Urothelium cell line (cell line): Measurements from ENCODE around the gene ABCC1.

Experiments used
- DNase-seq: peaks from one replicate; pipeline ENCODE4 v3.0.0; 2011; ENCODE audit warnings: low spot score, mixed read lengths
- FAIRE-seq: peaks from 2 replicates; lab custom pipeline; 2011; peaks lifted over from hg19 to GRCh38; lab: Jason Lieb, UNC

Gene ABCC1

GRCh38 chr16:16038950-16039349, 89.5 kb downstream of the ABCC1 start:
- DNase-seq (no peak), FAIRE-seq (no peak)

- DNase-seq (no peak), FAIRE-seq (no peak)
Observed at GRCh38 chr16:16041196-16041892, 91.9 kb downstream of the ABCC1 start.

- DNase-seq (no peak), FAIRE-seq (no peak)
Observed at GRCh38 chr16:16042076-16042475, 92.7 kb downstream of the ABCC1 start.

- DNase-seq (no peak), FAIRE-seq (no peak)
Observed at GRCh38 chr16:16045296-16045695, 95.9 kb downstream of the ABCC1 start.

GRCh38 chr16:16045879-16046278, 96.5 kb downstream of the ABCC1 start:
- FAIRE-seq (no peak), DNase-seq (no peak)

GRCh38 chr16:16047761-16048160, 98.3 kb downstream of the ABCC1 start:
- no peak for FAIRE-seq

GRCh38 chr16:16048904-16049582, 99.6 kb downstream of the ABCC1 start:
- FAIRE-seq (no peak), DNase-seq (peak; percentile 10)

More at GRCh38 chr16:16047761-16048160, 98.3 kb downstream of the ABCC1 start:
- no peak for DNase-seq

GRCh38 chr16:16050106-16050505, 100.7 kb downstream of the ABCC1 start:
- no peak for FAIRE-seq
- DNase-seq, result no peak

GRCh38 chr16:16051132-16051531, 101.7 kb downstream of the ABCC1 start:
- DNase-seq (no peak), FAIRE-seq (no peak)

GRCh38 chr16:16052916-16053315, 103.5 kb downstream of the ABCC1 start:
- FAIRE-seq, result no peak
- DNase-seq, result no peak

- no peak for DNase-seq
- FAIRE-seq, result no peak
Observed at GRCh38 chr16:16057102-16057501, 107.7 kb downstream of the ABCC1 start.

- FAIRE-seq (no peak), DNase-seq (no peak)
Observed at GRCh38 chr16:16059160-16059559, 109.7 kb downstream of the ABCC1 start.

- no peak for DNase-seq
- no peak for FAIRE-seq
Observed at GRCh38 chr16:16059895-16060590, 110.6 kb downstream of the ABCC1 start.

GRCh38 chr16:16062023-16062937, 112.9 kb downstream of the ABCC1 start:
- no peak for DNase-seq

GRCh38 chr16:16063683-16064082, 114.3 kb downstream of the ABCC1 start:
- FAIRE-seq (no peak), DNase-seq (no peak)

More at GRCh38 chr16:16062023-16062937, 112.9 kb downstream of the ABCC1 start:
- FAIRE-seq, result no peak

- DNase-seq (no peak), FAIRE-seq (no peak)
Observed at GRCh38 chr16:16064874-16065384, 115.5 kb downstream of the ABCC1 start.

- FAIRE-seq (no peak), DNase-seq (no peak)
Observed at GRCh38 chr16:16067127-16067526, 117.7 kb downstream of the ABCC1 start.

- no peak for DNase-seq
- no peak for FAIRE-seq
Observed at GRCh38 chr16:16071631-16072244, 122.3 kb downstream of the ABCC1 start.

- FAIRE-seq, result no peak
- no peak for DNase-seq
Observed at GRCh38 chr16:16073001-16073545, 123.7 kb downstream of the ABCC1 start.
